HCT116 (cell line): Measurements from ENCODE around the gene WDPCP. TPM values are rescaled to one million over a fixed set of nuclear protein-coding genes. Genes with fewer than 3 reads are reported as not detected.

ENCODE experiments used
- ATAC-seq: fragments of 200-7000 bp; cut with Tn5 transposase; 2 replicates; pipeline ENCODE4 v1.9.1; 2020; ENCODE audit warnings: mild to moderate bottlenecking, moderate library complexity
- BruUV-seq: library from RNA; stranded (reverse); fragments of 400-500 nt; replicated peaks from 2 replicates; lab custom pipeline; 2021; lab: Mats Ljungman, UMichigan
- CTCF ChIA-PET: fragments of 300-600 bp; sonication (Branson Sonifier 250); formaldehyde crosslinking; loops from one replicate; lab custom pipeline; 2021; ENCODE audit warnings: antibody characterized with exemption; lab: Charles Lee
- POLR2A ChIA-PET: fragments of 300-600, 350-600 bp; sonication (Branson Sonifier 250); formaldehyde crosslinking; loops from one replicate; lab custom pipeline; 2021; ENCODE audit warnings: antibody characterized with exemption; lab: Charles Lee
- RAD21 ChIA-PET, 2 experiments: fragments of 300-600 bp; sonication (Branson Sonifier 250); formaldehyde crosslinking; loops; one replicate each; lab custom pipeline; 2023; ENCODE audit warnings: low total read pairs in 2 of 2; ENCODE audit not compliant: uncharacterized antibody in 2 of 2, unreplicated experiment in 2 of 2, low non-redundant PET in 1 of 2; lab: Charles Lee
- DNase-seq: peaks from one replicate; pipeline ENCODE4 v3.0.0-alpha.2; 2010; ENCODE audit warnings: low read depth, low spot score
- H2AFZ ChIP-seq: fragments of 200-600 bp; shearing (Covaris generic), sonication (generic); 2 replicates; pipeline ENCODE4 v1.6.1; 2017; ENCODE audit warnings: low read depth, mixed run types, mixed read lengths, antibody characterized with exemption, low read length; ENCODE audit not compliant: poor library complexity, severe bottlenecking
- H3K27ac ChIP-seq: 2 replicates; pipeline ENCODE4 v1.5.1; 2012; ENCODE audit warnings: low read depth, low read length
- H3K27me3 ChIP-seq: fragments of 200-600 bp; sonication (generic); 2 replicates; pipeline ENCODE4 v1.6.1; 2016; ENCODE audit warnings: mixed run types, low read length, mixed read lengths; ENCODE audit not compliant: insufficient read depth
- H3K36me3 ChIP-seq, 2 experiments: fragments of 200-500 bp in 1 of 2; fragments of 200-600 bp in 1 of 2; sonication (Bioruptor generic) in 1 of 2; sonication (generic) in 1 of 2; 2 replicates each; pipeline versions ENCODE4 v1.5.1 to v1.6.1; 2014 to 2016; ENCODE audit warnings: low read length in 2 of 2, inconsistent platforms in 1 of 2, mixed read lengths in 1 of 2, mixed run types in 1 of 2; ENCODE audit not compliant: insufficient read depth in 2 of 2, control insufficient read depth in 1 of 2
- H3K4me1 ChIP-seq, 2 experiments: fragments of 200-600 bp in 1 of 2; sonication (generic) in 1 of 2; 2 replicates each; pipeline versions ENCODE4 v1.5.1 to v1.6.1; 2012 to 2017; ENCODE audit warnings: low read length in 2 of 2, inconsistent platforms in 1 of 2, mild to moderate bottlenecking in 1 of 2, mixed read lengths in 1 of 2, mixed run types in 1 of 2, moderate library complexity in 1 of 2; ENCODE audit not compliant: insufficient read depth in 2 of 2, control insufficient read depth in 1 of 2
- H3K4me2 ChIP-seq: fragments of 200-600 bp; sonication (generic); 2 replicates; pipeline ENCODE4 v1.6.1; 2017; ENCODE audit warnings: mixed run types, low read length, mixed read lengths
- H3K4me3 ChIP-seq, 2 experiments: fragments of 200-600 bp in 1 of 2; sonication (generic) in 1 of 2; replicated peaks in 1 of 2; 2 replicates each; pipeline ENCODE4 v1.5.1; 2011 to 2016; ENCODE audit warnings: low read length in 2 of 2, control low read depth in 1 of 2, low read depth in 1 of 2, mild to moderate bottlenecking in 1 of 2, mixed read lengths in 1 of 2, mixed run types in 1 of 2
- H3K79me2 ChIP-seq: fragments of 200-600 bp; sonication (generic); 2 replicates; pipeline ENCODE4 v1.6.1; 2017; ENCODE audit warnings: mild to moderate bottlenecking, mixed run types, low read length, moderate library complexity, mixed read lengths; ENCODE audit not compliant: insufficient read depth
- H3K9ac ChIP-seq: fragments of 200-600 bp; sonication (generic); 2 replicates; pipeline ENCODE4 v1.6.1; 2016; ENCODE audit warnings: low read length, mixed read lengths
- H3K9me2 ChIP-seq: fragments of 200-600 bp; sonication (generic), shearing (Covaris generic); 2 replicates; pipeline ENCODE4 v1.6.1; 2017; ENCODE audit warnings: mixed run types, mild to moderate bottlenecking, moderate library complexity; ENCODE audit not compliant: insufficient read depth
- H3K9me3 ChIP-seq, 2 experiments: fragments of 200-500 bp in 1 of 2; fragments of 200-600 bp in 1 of 2; sonication (Bioruptor generic) in 1 of 2; sonication (generic) in 1 of 2; 2 replicates each; pipeline ENCODE4 v1.6.1; 2014 to 2017; ENCODE audit warnings: low read length in 2 of 2, mixed read lengths in 2 of 2, inconsistent platforms in 1 of 2, low read depth in 1 of 2, mild to moderate bottlenecking in 1 of 2, mixed run types in 1 of 2, moderate library complexity in 1 of 2; ENCODE audit not compliant: control insufficient read depth in 1 of 2, insufficient read depth in 1 of 2
- H4K20me1 ChIP-seq: fragments of 200-600 bp; sonication (generic), shearing (Covaris generic); 2 replicates; pipeline ENCODE4 v1.6.1; 2017; ENCODE audit warnings: mixed run types, mild to moderate bottlenecking, moderate library complexity; ENCODE audit not compliant: insufficient read depth
- CTCF ChIP-seq, 3 experiments: fragments of 200-600 bp in 1 of 3; sonication (generic) in 1 of 3; IDR thresholded peaks in 2 of 3; conservative IDR thresholded peaks in 1 of 3; 2 replicates each; pipeline ENCODE4 v1.5.1; 2012 to 2017; ENCODE audit warnings: low read depth in 2 of 3, low read length in 2 of 3, antibody characterized with exemption in 1 of 3, borderline replicate concordance in 1 of 3, control low read depth in 1 of 3, mild to moderate bottlenecking in 1 of 3, mixed read lengths in 1 of 3, mixed run types in 1 of 3, moderate library complexity in 1 of 3; ENCODE audit not compliant: insufficient read depth in 1 of 3
- RAD21 ChIP-seq: IDR thresholded peaks from 2 replicates; pipeline ENCODE4 v1.6.1; 2012; ENCODE audit warnings: low read depth, mild to moderate bottlenecking
- REST ChIP-seq: IDR thresholded peaks from 2 replicates; pipeline ENCODE4 v1.6.1; 2012; ENCODE audit warnings: low read depth
- TCF7L2 ChIP-seq: IDR thresholded peaks from 2 replicates; pipeline ENCODE4 v1.7.0; 2011; ENCODE audit warnings: borderline replicate concordance, inconsistent platforms; ENCODE audit not compliant: insufficient read depth, insufficient read length; ENCODE audit errors: extremely low read depth
- ZBTB33 ChIP-seq: IDR thresholded peaks from 2 replicates; pipeline ENCODE4 v1.6.1; 2011; ENCODE audit warnings: mild to moderate bottlenecking, low read length, moderate library complexity; ENCODE audit not compliant: insufficient replicate concordance; ENCODE audit errors: extremely low read depth
- ZFX ChIP-seq: fragments of 450-650 bp; IDR thresholded peaks from 2 replicates; pipeline ENCODE4 v1.6.1; 2017
- intact Hi-C: fragments of 100-400 bp; cut with micrococcal nuclease; formaldehyde crosslinking; loops from 2 replicates; pipeline ENCODE4 v1.10.0; 2022
- total RNA-seq: library from RNA; stranded (reverse); gene quantifications from one replicate; pipeline ENCODE4 v1.2.1, GENCODE V29; 2021; ENCODE audit not compliant: unreplicated experiment

Gene WDPCP
- total RNA-seq, 1 experiment from 2014 or later: 4.1 TPM

- TF ChIP-seq REST (no peak), ZFX (no peak), ZBTB33 (no peak)
These were observed 393.0 kb downstream of the WDPCP start (continued) for GRCh38 chr2:63195310-63195709.

GRCh38 chr2:63194175-63194574 lies 394.1 kb downstream of the WDPCP start:
- Histone ChIP-seq H3K9ac (no peak overlapping the region), H3K4me3 (no peak overlapping the region), H3K79me2 (no peaks in the 10 kb centered on the region), H2AFZ (no peak overlapping the region), H3K4me2 (no peak overlapping the region), H4K20me1 (no peaks in the 10 kb centered on the region), H3K9me3 (no peaks in the 10 kb centered on the region), H3K27ac (no peak overlapping the region), H3K4me1 (no peaks in the 10 kb centered on the region), H3K9me2 (no peaks in the 10 kb centered on the region), H3K27me3 (no peaks in the 10 kb centered on the region), H3K36me3 (no peaks in the 10 kb centered on the region)
- RAD21 ChIA-PET: no interaction called here
- BruUV-seq: no TSS peak
- no peak for ATAC-seq
- DNase-seq: no peak
- intact Hi-C loops: no loop called here
- no peak for TF ChIP-seq TCF7L2
- no peak for TF ChIP-seq CTCF (IDR thresholded peaks at IDR 0.05 in 2 of 3, conservative IDR thresholded peaks at IDR 0.05 in 1 of 3; ENCODE audit: borderline replicate concordance in 1 of 3, insufficient read depth in 1 of 3, low read depth in 2 of 3, low read length in 2 of 3)
- no peak for TF ChIP-seq RAD21
- POLR2A ChIA-PET: no interaction called here
- CTCF ChIA-PET: no interaction called here
